Endothelial cell of umbilical vein (primary cell): ENCODE results near the gene FURIN. TPM values are rescaled to one million over a fixed set of nuclear protein-coding genes. Genes with fewer than 3 reads are reported as not detected.

ENCODE experiments used
- BruUV-seq: library from RNA; stranded (reverse); fragments of 400-500 nt; replicated peaks from 2 replicates; lab custom pipeline; 2021; lab: Mats Ljungman, UMichigan
- CTCF ChIA-PET: fragments of 300-600, 350-600 bp; sonication (Branson Sonifier 250); formaldehyde crosslinking; loops from one replicate; lab custom pipeline; 2021; ENCODE audit warnings: antibody characterized with exemption, inconsistent platforms; lab: Charles Lee
- POLR2A ChIA-PET: fragments of 300-600, 350-600 bp; sonication (Branson Sonifier 250); formaldehyde crosslinking; loops from one replicate; lab custom pipeline; 2021; ENCODE audit warnings: antibody characterized with exemption, inconsistent platforms; lab: Charles Lee
- DNase-seq: peaks from one replicate; pipeline ENCODE4 v3.0.0-alpha.2; 2011; ENCODE audit warnings: low read depth, low spot score
- FAIRE-seq: peaks from 2 replicates; lab custom pipeline; 2011; peaks lifted over from hg19 to GRCh38; lab: Jason Lieb, UNC
- H2AFZ ChIP-seq: 2 replicates; pipeline ENCODE4 v1.6.0; 2012; ENCODE audit warnings: low read depth, low read length, control low read depth, inconsistent platforms
- H3K27ac ChIP-seq: 2 replicates; pipeline ENCODE4 v1.5.1; 2011; ENCODE audit warnings: low read depth, mild to moderate bottlenecking, control low read depth, low read length, moderate library complexity; ENCODE audit not compliant: insufficient read depth
- H3K27me3 ChIP-seq, 2 experiments: 2 replicates each; pipeline versions ENCODE4 v1.6.0 to v1.6.1; 2011; ENCODE audit warnings: low read length in 2 of 2, mixed read lengths in 1 of 2; ENCODE audit not compliant: control insufficient read depth in 2 of 2, insufficient read depth in 2 of 2
- H3K36me3 ChIP-seq, 2 experiments: 2 replicates in 1 of 2; 3 replicates in 1 of 2; pipeline ENCODE4 v1.5.1; 2011; ENCODE audit warnings: low read length in 2 of 2, mild to moderate bottlenecking in 1 of 2, moderate library complexity in 1 of 2; ENCODE audit not compliant: control insufficient read depth in 2 of 2, insufficient read depth in 2 of 2; ENCODE audit errors: extremely low read depth in 1 of 2
- H3K4me1 ChIP-seq: 3 replicates; pipeline ENCODE4 v1.5.1; 2011; ENCODE audit warnings: mild to moderate bottlenecking, low read length; ENCODE audit not compliant: control insufficient read depth, insufficient read depth; ENCODE audit errors: extremely low read depth
- H3K4me2 ChIP-seq: 2 replicates; pipeline ENCODE4 v1.6.1; 2011; ENCODE audit warnings: low read length, control low read depth, mixed read lengths; ENCODE audit not compliant: insufficient read depth
- H3K4me3 ChIP-seq, 3 experiments: fragments of 200-600 bp in 1 of 3; sonication (generic), shearing (Covaris generic) in 1 of 3; replicated peaks in 1 of 3; 2 replicates each; pipeline ENCODE4 v1.5.1; 2011 to 2016; ENCODE audit warnings: control low read depth in 3 of 3, low read length in 3 of 3, mild to moderate bottlenecking in 2 of 3, inconsistent platforms in 1 of 3, low read depth in 1 of 3, moderate library complexity in 1 of 3; ENCODE audit not compliant: insufficient read depth in 1 of 3
- H3K79me2 ChIP-seq: 2 replicates; pipeline ENCODE4 v1.6.0; 2012; ENCODE audit warnings: low read length, inconsistent platforms; ENCODE audit not compliant: control insufficient read depth, insufficient read depth
- H3K9ac ChIP-seq: replicated peaks from 2 replicates; pipeline ENCODE3; 2011; ENCODE audit warnings: low read length, control low read depth; ENCODE audit not compliant: insufficient read depth; ENCODE audit errors: extremely low read depth
- H3K9me1 ChIP-seq: replicated peaks from 3 replicates; pipeline ENCODE4 v1.6.0; 2011; ENCODE audit warnings: mild to moderate bottlenecking, low read length; ENCODE audit not compliant: control insufficient read depth, insufficient read depth; ENCODE audit errors: extremely low read depth
- H3K9me3 ChIP-seq: replicated peaks from 2 replicates; pipeline ENCODE4 v1.5.1; 2012; ENCODE audit warnings: low read length, inconsistent platforms; ENCODE audit not compliant: control insufficient read depth, insufficient read depth
- H4K20me1 ChIP-seq: replicated peaks from 2 replicates; pipeline ENCODE3; 2011; ENCODE audit warnings: mild to moderate bottlenecking, low read length; ENCODE audit not compliant: control insufficient read depth, insufficient read depth; ENCODE audit errors: extremely low read depth
- JUN ChIP-seq: IDR thresholded peaks from 2 replicates; pipeline ENCODE4 v1.6.1; 2011; ENCODE audit warnings: borderline replicate concordance, low read depth; ENCODE audit not compliant: insufficient read length, insufficient read depth
- MYC ChIP-seq: IDR thresholded peaks from one replicate; pipeline ENCODE4 v1.6.1; 2011; ENCODE audit warnings: mild to moderate bottlenecking, low read depth, low read length
- POLR2A ChIP-seq: IDR thresholded peaks from 2 replicates; pipeline ENCODE4 v1.6.1; 2012; ENCODE audit warnings: low read depth, mild to moderate bottlenecking, control low read depth, low read length
- POLR2AphosphoS5 ChIP-seq: IDR thresholded peaks from 2 replicates; pipeline ENCODE4 v1.6.1; 2012; ENCODE audit warnings: low read depth, mild to moderate bottlenecking, control low read depth, low read length, moderate library complexity; ENCODE audit not compliant: insufficient read depth
- dilution Hi-C: fragments of 300-500 bp; cut with MboI; formaldehyde crosslinking; loops from one replicate; pipeline ENCODE4 v1.15.0; 2019; ENCODE audit warnings: low sequenced_read_pairs; ENCODE audit not compliant: extremely low pct_ligation_motif_present
- intact Hi-C: fragments of 100-400 bp; cut with micrococcal nuclease; formaldehyde crosslinking; loops from one replicate; pipeline ENCODE4 v1.10.0; 2022
- polyA plus RNA-seq, 4 experiments: library from polyadenylated mRNA; depleted of rRNA in 3 of 4; stranded (reverse) in 3 of 4; unstranded in 1 of 4; fragments of >200 nt; gene quantifications; 2 replicates each; pipeline versions ENCODE4 v1.2.1 to v1.2.3, GENCODE V29; 2011 to 2012; ENCODE audit warnings: missing spikeins in 1 of 4
- total RNA-seq: library from RNA; stranded (reverse); gene quantifications from 2 replicates; pipeline ENCODE4 v1.2.3, GENCODE V29; 2021

FURIN gene
- total and polyA plus RNA-seq, 2 donors (not counting 3 experiments of a cell fraction or from before 2014, with no cell fraction given) = 77.4 to 131 TPM

DNA sequence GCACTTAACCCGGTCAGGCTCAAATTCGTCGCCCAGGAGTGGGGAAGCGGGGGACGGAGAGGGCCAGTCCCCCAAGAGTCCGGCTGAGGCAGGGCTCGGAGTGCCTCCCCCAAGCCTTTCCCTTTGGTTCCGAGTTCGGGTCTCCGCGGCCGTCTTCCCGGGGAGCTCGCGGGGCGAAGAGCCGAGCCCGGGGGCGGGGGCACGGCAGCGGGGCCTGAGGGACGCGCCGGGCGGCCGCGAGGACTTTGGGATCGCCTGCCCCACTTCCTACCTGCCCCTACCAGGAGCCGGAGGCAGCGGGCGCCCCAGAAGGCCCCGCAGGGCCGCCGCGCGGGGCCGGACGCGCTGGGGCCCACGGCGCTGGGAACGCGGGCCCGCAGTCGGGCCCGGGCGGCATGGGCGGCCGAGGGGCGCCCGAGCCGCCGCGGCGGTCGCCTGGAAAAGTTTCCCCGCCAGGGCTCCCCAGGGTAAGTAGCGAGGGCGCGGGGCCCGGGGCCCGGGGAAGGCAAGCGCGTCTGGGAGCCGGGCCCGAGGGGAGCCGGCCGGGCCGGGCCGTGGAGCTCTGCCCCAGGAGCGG, 2.8 kb downstream of the FURIN start:
- Histone ChIP-seq H3K27me3 (no peaks in the 10 kb centered on the region), H3K36me3 (peaks cover 0 to 2% of the 10 kb centered on the region in 2 experiments), H3K4me1 (peaks cover 42% of the 10 kb centered on the region), H3K9me3 (no peaks in the 10 kb centered on the region), H3K4me2 (peak overlapping the region; percentile 81), H3K9ac (peak overlapping the region; percentile 94), H2AFZ (peak overlapping the region; percentile 23), H3K79me2 (peaks cover 49% of the 10 kb centered on the region), H4K20me1 (no peaks in the 10 kb centered on the region), H3K4me3 (peak overlapping the region; percentile 36 to 73 (median 69)), H3K9me1 (no peaks in the 10 kb centered on the region), H3K27ac (peak overlapping the region; percentile 89)
- intact Hi-C loops (no loop called here), dilution Hi-C loops (no loop called here)
- FAIRE-seq (no peak), DNase-seq (no peak)
- ChIA-PET CTCF (interaction anchor here (0.6 to 4.0 kb wide), 3 partner anchors 14 to 302 kb away, joined by 3 to 26 read pairs (median 15); partner anchors contain the start of gene FES), POLR2A (interaction anchor here (0.8 kb wide), 1 partner anchor 13 kb away, joined by 5 read pairs; the partner anchor contains the start of gene FES)
- BruUV-seq = no TSS peak
- peak; percentile 17 for TF ChIP-seq POLR2A
- no peak for TF ChIP-seq JUN

DNA sequence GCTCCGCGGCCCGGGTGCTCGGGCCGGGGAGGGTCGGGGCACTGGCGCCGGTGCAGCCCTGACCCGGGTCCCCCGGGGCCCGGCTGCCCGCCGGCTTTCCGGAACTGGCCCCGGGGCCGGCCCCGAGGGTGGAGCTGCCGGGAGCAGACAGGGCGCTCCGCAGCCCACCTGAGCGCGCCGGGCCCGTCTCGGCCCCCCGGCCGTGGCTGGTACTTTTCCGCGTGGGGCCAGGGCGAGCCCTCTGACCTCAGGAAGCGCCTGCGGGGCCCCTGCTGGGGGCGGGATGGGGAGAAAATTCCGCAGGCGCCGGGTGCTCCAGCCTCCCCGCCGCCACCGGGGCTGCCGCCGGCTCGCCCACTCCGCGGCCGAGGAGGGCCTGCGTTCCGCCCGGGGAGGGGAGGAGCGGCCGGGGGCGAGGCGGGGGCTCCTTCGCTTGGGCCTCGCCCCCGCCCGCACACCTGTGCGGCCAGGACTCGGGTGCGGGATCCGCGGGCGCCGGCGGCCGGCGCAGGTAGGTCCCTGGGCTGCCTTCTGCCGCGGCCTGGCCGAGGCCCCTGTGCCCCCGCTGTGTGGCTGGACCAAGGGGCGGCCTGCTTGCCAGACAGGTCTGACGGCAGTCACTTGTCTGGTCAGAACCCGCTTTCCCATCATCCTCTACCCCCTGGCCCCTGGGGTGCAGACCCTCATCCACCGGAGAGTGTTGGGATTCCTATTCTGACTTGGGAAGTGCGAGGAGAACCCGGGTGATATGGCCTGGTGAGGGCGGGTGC, 3.5 kb downstream of the FURIN start:
- intact Hi-C loops = no loop called here
- BruUV-seq = no TSS peak

More for the DNA sequence above, 3.5 kb downstream of the FURIN start:
- H4K20me1 ChIP-seq = no peaks in the 10 kb centered on the region
- H3K4me2 ChIP-seq = peak overlapping the region; percentile 84
- no peak overlapping the region for H2AFZ ChIP-seq
- peaks cover 7 to 8% of the 10 kb centered on the region in 2 experiments for H3K36me3 ChIP-seq
- peaks cover 42% of the 10 kb centered on the region for H3K4me1 ChIP-seq
- peak; percentile 30 for DNase-seq
- no peaks in the 10 kb centered on the region for H3K9me1 ChIP-seq
- peak overlapping the region; percentile 36 to 73 (median 69) for H3K4me3 ChIP-seq
- TF ChIP-seq POLR2A (peak; percentile 5), POLR2AphosphoS5 (peak; percentile 50), MYC (no peak)
- peaks cover 49% of the 10 kb centered on the region for H3K79me2 ChIP-seq
- ChIA-PET POLR2A (no interaction called here), CTCF (interaction anchor here (3.4 to 4.0 kb wide), 2 partner anchors 14 to 224 kb away, joined by 15 to 26 read pairs; partner anchors contain the start of gene FES)
- peak overlapping the region; percentile 94 for H3K9ac ChIP-seq
- H3K9me3 ChIP-seq = no peaks in the 10 kb centered on the region
- dilution Hi-C loops = no loop called here
- no peak for FAIRE-seq
- no peaks in the 10 kb centered on the region for H3K27me3 ChIP-seq
- peak overlapping the region; percentile 89 for H3K27ac ChIP-seq
